Right hindlimb (tissue), 1 donor: ENCODE results near the gene LGR6.
A peak's percentile ranks its signal among the peaks of the same experiment; 100 is the strongest.
"Not testable (repeated sequence)": the region's sequence is repeated elsewhere in the genome, so short reads cannot be mapped to it uniquely, and the experiment has no call there.

Source experiments
- DNase-seq: peaks from one replicate; pipeline ENCODE4 v3.0.0-alpha.2; 2018

LGR6 gene

DNA sequence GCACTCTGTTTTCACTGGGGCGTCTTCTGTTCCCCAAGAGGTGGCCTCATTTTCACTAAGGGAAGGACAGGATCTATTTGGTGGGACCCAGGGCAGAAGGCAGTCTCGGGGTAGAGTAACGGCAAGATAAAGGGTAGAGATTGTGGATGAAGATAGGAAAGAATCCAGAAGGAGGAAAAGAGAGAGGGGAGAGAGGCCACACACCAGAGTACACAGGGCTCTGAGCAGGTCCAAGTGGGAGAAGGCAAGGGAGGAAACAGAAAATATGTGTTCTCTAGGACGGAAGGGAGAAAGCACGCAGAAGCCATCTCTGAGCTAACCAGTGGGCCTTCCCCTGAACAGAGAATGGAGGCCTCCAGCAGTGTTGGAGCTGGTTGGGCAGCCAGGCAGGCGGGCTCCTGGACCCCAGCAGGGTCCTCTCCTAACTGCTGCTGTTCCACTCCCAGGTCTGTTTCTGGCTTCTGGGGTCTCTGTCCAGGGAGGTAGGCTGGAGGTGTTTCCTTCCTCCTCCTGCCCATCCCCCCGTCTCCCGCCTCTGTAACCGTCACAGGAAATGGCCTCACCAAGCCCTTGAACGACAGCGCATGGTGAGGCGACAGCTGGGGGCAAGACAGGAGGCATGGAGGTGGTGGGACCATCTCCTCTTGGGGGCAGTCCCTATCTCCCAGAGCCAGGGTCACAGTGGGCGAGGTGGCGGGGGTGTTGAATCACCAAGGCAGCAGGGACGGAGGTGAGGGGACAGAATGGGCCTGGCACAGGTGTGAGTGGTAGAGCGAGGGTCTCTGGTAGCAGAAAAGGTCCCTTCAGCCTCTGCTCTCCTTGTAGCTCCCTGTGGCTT, 33.8 kb upstream of the LGR6 start:
- DNase-seq: no peak

DNA sequence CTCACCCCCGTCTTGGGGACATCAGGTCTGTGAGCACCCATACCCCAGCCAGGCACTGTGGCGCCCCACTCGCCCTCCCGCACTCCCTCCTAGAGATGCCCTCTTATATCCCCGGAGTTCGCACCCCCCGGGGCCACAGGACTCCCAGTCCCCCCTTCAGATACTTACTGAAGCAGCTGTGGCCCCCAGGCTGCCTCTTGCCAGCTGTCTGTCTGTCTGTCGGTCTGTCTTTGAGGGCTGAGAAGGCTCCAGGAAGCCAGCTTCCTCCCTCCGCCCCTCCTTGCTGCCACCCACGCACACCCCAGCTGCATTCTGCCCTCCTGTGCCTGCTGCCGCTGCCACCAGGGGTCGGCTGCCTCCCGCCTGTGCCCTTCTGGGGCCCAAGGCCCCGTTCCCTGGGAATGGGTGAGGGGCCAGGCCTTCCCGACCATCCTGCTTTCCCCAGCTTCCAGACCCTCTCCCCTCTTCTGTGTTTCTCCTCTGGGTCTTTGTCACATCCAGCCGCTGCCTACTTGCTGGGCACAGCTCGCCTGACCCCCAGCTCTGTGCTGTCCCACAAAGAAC, 33.1 kb upstream of the LGR6 start, which contains the start of gene PTPN7:
PTPN7 (minus strand) TSS at position 226 of the 564 bp plus-strand sequence. CDS start 1,200 bp downstream, outside the sequence.
- no peak for DNase-seq

DNA sequence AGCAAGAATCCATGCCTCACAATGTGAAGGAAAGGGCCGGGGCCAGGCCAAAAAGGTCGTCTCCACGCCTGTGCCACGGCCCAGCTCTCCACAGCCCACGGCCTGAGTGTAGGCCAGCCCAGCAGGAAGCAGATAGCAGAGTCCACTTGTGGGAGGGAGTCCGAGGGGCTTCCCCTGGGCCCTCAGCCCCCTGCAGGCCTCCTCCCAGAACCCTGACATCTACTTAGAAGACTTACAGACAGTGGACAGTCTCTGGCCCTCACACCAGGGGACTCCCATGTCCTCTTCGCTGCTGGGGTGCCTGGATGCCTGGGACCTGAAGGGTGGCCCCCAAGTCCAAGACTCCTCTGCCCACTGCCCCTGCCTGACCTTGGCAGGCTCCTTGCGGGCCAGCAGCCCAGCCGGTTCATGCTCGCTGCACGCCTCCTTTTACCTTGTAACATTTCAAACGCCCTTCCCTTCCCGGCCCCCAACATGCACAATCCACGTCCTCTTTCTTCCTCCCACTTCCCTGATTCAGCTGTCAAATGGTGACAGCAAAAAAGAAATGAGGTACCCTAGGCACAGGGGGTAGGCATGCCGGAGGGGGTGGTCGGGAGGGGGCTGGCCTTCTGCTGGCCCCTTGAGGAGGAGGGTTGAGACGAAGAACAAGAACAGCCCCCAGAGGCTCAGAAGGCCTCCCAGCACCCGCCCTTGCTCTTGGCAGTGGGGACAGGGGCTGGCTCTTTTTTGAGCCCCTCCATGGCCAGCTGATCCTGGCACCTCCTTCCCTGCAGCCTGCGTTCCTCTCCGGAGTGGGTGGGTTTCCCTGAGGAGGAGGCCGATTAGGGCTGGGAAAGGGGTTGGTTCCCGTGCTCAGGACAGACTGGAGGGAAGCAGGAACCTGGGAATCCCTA, 32.2 kb upstream of the LGR6 start:
- DNase-seq: no peak

DNA sequence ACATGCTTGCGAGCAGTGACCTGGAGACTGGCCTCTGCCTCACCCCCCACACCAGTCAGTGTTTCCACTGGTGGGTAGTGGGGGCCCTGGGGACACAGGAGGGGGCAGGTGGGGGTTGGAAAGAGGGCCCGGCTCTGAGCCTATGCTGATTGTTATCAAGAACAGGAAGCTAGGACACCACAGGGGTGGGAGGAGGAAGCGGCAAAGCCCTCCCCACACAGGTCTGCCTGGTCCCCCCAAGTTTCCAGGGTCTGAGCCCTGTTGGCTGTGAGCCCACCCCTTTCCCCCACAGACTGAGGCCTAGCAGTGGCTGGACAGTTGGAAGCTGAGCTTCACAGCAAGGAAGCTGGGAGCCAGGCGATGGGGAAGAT, 31.6 kb upstream of the LGR6 start:
- DNase-seq: no peak

DNA sequence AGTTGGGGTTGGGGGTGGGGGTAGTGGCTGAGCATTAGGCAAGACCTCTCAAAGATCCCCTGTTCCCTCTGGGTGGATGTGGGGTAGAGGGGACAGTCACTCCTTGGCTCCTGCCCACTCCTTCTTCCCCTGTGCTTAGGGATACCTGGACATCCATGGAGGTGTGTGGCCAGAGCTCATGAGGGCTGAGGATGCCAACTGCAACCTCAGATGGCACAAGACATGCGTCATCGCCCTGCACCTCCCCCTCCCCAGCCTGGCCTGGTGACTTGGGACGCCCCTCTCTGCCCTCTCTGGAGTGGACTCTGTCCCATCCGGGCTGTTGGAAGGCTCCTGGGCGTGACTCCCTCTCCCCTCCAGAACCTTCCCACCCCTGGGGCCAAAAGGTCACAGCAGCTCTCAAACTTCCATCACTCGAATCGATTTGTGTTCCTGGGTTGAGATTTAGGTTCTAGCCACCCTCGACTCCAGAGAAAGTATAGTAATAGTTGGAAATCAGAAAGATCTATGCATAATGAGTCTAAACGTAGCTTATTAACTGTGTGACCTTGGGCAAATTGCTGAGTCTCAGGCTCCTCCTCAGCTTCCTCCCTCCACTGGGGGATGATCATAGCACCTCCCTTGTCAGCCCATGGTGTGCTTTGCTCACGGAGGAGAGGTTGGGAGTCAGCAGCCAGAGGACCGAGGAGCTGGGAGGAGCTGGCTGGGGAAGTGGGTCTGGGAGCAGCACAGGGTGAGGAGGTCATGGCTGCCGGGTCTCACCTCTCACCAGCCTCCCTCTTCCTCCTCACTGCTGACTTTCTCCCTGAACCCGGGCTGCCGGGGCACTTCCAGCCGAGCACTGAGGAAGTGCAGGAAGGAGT, 30.9 kb upstream of the LGR6 start:
- no peak for DNase-seq

DNA sequence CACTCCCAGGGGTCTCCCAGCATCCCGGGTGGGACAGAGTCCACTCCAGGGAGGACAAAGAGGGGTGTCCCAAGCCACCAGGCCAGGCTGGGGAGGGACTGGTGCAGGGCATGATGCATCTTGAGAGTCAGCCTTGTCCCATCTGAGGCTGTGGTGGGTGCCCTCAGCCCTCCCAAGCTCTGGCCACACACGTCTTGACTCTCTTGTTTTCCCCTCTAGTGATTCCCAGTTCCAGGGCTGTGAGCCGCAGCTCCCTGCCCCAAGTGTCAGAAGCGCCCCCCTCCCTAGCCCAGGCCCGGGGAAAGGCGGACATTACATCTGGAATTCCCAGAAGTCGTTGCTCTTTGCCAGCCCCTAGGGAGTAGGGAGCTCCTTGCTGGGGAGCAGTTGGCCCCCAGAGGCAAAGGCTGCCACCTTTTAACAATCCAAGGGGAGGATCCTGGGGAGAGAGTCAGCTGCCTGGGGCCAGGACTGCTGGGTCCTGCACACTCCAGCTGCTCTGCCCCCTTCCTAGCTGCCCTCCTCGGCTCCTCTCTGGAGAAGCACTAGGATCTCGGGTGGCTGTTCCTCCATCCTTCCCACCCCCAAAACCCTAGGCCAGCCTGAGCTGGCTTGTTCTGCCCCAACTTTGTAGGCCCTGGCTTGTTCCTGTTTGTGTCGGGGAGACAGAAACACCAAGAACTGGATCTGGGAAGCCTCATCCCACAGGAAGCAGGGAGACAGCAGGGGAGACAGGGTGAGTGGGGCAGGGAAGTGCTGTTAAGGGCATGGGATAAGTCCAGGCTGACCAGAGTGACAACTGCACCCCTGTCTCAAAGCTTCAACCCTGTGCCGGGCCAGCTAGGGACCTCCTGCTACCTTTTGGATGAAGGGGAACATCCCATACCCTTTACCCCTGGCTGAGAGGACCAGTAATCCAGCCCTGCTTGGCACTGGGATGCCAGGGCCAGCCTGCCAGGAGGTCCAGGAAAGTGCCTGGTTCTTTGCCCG, 30.0 kb upstream of the LGR6 start:
- DNase-seq: no peak

DNA sequence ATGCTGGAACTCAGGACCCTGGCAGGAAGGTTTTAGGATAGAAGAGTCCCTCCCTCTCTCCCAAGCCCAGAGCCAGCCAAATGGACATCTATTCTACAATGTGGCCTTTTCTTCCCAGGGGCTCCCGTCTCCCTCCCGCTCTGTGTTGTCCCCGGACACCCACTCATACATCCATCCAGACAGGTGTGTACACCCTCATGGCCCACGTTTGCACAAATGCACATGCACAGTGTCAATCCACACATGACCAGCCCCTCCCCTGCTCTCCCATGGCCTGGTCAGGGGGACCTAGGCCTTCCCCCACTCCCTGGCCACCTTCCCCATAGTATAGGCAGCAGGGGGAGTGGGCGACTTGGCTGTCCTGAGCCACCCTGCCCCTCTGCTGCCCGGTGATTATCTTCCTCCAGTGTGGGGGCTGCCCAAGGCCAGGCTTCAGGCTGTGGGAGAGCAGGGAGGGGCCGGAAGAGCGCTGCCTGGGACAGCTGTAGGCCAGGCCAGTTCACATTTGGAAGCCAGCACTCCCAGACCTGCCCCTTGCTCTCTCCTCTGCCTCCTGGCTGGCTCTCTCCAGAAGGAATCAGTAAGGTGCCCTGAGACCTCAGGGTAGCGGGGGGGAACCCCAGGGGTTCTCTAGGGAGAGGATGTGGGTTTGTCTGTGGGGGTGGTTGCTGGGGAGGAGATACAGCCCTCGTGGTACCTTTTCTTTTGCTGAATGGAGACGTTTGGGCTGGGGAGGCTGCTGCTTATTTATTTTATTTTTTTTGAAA, 29.1 kb upstream of the LGR6 start:
- no peak for DNase-seq

DNA sequence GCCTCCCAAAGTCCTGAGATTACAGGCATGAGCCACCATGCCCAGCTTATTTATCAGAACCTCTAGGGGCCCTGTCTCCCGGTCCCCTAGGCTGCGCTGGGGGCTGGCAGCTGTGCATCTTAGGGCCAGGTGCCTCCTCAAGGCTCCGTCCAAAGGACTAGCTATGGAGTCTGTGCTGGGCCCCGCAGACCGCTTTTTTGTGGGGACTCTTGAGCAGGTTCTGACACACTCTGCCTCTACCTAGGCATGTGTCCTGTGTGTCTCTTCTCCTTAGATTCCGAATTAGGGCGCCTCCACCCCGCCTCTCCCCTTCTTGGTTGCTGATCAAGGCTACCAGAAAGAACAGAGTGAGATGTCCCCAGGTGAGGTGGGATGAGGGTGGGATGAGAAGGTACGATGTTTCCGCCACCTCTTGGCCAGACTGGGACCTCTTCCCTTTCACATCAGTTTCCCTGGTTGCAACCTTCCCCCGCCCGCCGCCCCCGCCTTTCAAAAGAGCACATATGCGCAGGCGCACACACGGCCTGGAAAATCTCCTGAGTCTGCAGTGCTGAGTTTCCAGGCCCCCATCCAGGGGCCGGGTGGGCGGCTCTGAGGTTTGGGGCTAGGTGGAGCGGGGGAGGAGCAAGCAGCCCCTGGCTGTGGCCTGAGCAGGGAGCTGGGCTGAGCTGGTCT, 28.2 kb upstream of the LGR6 start:
- DNase-seq: peak; percentile 92

DNA sequence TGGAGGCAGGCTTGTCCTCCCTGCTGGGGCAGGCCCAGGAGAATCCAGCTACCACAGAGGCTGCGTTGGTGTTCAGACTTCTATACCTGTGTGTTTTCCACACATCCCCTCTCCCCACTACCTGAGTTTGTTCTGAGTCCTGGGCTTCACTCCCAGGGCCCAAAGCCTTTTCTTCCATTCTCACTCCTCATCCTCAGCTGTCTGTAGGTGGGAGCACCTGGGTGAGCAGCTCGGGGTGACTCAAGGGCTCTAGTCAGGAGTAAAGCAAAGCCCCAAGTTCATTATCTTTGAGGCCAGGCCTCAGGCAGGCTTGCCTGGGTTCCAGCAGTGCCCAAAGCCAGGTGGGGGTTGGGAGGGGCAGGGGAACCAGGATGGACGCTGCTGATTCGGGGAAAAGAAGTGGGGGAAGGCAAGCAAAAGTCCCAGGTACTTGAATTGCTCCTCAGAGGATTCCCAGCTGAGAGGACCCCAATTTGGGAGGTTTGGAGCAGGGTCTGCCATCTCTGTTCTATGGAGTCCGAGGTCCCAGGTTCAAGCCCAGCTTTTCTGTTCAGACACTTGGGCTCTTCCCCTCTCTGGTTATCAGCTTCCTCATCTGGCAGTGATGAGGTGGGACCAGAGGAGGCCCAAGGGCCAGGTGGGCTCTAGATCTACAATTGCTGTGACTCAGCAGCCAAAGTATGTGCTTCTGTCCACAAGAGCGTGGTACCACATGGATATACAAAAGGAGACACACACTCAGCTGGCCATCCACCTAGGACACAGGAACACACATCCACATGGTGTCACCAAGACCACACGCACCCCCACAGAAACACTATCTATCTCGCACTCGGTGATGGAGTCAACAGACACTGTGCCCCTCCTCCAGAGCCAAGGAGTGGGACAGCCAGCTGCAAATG, 27.4 kb upstream of the LGR6 start:
- DNase-seq: no peak

DNA sequence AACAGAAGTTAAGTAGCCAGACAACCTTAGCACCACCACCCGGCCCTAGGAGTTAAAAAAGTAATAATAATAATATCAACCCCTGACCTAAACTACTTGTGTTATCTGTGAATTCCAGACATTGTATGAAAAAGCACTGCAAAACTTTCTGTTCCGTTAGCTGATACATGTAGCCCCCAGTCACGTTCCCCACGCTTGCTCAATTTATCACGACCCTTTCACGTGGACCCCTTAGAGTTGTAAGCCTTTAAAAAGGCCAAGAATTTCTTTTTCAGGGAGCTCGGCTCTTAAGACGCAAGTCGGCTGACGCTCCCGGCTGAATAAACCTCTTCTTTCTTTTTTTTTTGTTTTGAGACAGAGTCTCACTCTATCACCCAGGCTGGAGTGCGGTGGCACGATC, 26.5 kb upstream of the LGR6 start:
- DNase-seq: not testable (repeated sequence)

DNA sequence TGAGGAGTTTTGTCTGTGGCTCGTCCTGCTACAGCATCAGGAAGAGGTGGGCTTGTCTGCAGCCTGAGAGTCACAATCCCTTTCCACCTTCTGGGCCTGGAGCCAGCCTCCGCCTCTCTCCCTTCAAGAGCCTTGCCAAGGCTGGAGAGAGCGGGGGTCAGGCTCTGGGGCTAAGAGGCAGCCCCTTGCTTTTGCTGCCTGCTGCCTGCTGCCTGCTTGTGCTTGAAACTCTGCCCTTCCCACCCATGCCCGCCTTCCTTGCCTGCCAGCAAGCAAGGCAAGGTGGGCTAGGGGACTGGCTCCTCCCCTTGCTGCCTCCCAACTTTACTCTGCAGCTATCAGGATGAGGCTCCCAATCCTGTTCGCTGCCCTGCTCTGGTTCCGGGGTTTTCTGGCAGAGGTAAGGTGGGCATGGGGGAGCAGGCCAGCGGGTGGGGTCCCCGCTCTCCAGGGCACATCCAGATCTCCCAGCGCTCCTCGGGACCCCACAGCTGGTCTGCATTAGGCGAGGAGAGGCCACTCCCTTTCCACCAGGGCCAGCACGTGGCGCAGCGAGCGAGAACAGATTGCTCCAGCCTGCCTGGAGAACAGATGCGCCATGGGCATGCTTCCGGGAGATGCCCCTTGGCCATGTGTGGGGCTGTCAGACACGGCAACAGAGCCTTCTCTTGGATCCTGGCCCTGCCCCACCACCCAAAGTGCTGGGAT, 25.7 kb upstream of the LGR6 start:
- DNase-seq: peak; percentile 82

DNA sequence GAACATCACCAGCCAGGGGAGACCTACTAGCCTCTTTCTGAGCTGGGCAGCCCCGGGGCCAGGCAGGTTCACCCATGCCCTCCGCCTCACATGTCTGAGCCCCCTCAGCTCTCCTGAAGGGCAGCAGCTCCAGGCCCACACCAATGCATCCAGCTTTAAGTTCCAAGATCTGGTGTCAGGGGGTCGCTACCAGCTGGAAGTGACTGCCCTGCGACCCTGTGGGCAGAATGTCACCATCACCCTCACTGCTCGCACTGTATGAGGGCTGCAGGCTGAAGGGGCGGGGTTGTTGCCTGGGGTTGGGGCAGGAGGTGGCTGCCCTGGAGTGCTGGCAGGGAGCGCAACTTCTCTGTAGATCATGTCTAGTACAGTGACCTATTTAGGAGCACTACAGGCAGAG, 24.7 kb upstream of the LGR6 start:
- DNase-seq: no peak

DNA sequence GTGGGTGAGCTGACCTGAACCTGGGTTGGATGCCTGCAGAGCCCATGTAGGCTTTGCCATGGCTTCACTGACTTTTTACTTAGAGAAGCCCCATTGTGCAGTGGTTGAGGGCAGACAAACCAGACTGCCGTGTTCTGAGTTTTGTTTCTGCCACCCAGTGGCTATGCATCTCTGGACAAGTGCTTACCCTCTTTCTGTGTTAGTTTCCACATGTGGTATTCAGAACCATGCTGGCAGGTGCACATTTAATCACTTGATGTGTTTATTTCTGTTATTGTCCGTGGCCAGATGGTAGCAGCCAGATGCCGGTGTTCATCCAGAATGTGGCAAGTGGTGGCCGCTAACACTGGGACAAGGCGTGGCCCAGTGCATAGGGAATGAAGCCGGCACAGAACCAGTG, 22.9 kb upstream of the LGR6 start:
- no peak for DNase-seq

DNA sequence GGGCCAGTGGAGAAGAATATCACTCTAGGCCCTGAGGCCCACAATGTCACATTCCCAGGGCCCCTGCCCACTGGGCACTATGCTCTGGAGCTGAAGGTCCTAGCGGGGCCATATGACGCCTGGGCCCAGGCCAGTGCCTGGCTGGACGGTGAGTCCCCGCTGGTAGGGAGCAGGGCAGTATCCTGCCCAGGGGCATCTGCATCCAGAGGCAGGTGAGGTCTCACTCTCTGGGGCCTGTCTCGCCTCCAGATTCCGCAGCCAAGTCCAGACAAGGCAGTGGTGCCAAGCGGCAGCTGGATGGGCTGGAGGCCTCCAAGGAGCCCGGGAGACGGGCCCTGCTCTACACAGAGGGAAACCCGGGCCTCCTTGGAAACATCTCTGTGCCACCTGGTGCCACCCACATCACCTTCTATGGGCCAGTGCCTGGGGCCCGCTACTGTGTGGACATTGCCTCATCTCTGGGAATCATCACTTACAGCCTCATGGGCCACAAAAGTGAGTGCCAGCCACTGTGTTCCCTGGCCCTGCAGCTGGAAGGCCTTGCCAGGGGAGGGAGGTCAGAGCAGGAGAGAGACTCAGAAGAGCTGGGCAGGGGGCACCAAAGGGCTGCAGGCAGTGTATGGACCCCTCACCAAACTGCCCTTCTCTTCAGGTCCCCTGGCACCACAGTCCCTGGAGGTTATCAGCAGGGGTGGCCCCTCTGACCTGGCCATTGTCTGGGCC, 22.1 kb upstream of the LGR6 start:
- DNase-seq: no peak

DNA sequence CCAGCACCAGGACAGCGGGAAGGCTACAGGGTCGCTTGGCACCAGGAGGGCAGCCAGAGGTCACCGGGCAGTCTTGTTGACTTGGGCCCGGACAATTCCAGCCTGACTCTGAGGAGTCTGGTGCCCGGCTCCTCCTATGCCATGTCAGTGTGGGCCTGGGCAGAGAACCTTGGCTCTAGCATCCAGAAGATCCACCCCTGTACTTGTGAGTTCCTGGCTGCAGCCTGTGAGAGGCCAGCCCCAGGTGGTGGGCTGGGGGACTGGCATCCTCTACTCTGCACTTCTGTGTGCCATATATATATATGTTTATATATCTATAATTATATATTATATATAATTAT, 21.6 kb upstream of the LGR6 start:
- DNase-seq: no peak

DNA sequence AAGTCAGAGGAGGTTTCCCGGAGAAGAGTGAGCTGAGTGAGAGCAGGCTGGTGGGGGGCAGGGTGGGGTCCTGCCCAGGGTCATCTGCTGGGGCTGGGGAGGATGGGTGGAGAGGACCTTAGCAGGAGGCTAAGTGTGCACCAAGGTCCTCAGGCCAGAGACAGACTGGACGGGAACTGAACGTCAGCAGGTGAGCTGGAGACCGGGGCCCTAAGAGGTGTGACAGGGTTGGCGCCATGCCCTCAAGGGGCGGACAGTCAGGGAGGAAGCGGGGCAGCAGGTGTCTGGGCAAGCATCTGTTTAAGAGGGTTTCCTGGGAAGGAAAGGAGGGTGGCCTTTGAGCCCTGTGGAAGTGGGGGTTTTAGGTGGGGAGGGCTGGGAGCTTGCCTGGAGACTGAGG, 19.6 kb upstream of the LGR6 start:
- DNase-seq: no peak
